AG10803 (cell line): Measurements from ENCODE around the gene EHD4.

ENCODE experiments used
- DNase-seq: peaks from one replicate; pipeline ENCODE4 v3.0.0; 2010; ENCODE audit warnings: low read depth
- H3K4me3 ChIP-seq: 2 replicates; pipeline ENCODE4 v1.5.1; 2011; ENCODE audit warnings: mild to moderate bottlenecking, low read length, control low read depth
- TF ChIP-seq, protein P1 (sequence below): conservative IDR thresholded peaks from 2 replicates; pipeline ENCODE4 v1.5.1; 2011; ENCODE audit warnings: mild to moderate bottlenecking, low read length, control low read depth, inconsistent platforms

The EHD4 gene

DNA sequence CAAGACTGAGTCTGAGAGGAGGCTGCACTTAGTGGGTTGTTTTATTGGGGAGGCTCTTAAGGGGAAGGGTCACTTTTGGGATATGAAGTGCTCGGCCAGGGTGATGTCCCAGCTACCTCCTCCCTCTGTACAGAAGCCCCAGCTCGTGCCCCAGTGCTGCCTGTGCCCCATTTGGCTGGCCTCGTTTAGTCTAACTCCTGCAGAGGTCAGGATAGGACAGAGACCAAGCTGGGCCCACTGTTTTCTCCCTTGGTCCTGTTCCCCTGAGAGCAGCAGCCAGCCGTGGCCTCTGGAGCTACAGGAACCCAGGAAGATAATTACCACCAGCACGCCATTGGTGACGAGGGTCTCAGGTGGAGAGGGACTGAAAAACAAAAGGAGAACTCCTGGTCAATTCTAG is 30.0 kb upstream of the EHD4 start:
- no peak overlapping the region for H3K4me3 ChIP-seq
- no peak for DNase-seq
- TF ChIP-seq, protein P1, sequence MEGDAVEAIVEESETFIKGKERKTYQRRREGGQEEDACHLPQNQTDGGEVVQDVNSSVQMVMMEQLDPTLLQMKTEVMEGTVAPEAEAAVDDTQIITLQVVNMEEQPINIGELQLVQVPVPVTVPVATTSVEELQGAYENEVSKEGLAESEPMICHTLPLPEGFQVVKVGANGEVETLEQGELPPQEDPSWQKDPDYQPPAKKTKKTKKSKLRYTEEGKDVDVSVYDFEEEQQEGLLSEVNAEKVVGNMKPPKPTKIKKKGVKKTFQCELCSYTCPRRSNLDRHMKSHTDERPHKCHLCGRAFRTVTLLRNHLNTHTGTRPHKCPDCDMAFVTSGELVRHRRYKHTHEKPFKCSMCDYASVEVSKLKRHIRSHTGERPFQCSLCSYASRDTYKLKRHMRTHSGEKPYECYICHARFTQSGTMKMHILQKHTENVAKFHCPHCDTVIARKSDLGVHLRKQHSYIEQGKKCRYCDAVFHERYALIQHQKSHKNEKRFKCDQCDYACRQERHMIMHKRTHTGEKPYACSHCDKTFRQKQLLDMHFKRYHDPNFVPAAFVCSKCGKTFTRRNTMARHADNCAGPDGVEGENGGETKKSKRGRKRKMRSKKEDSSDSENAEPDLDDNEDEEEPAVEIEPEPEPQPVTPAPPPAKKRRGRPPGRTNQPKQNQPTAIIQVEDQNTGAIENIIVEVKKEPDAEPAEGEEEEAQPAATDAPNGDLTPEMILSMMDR: no peak

DNA sequence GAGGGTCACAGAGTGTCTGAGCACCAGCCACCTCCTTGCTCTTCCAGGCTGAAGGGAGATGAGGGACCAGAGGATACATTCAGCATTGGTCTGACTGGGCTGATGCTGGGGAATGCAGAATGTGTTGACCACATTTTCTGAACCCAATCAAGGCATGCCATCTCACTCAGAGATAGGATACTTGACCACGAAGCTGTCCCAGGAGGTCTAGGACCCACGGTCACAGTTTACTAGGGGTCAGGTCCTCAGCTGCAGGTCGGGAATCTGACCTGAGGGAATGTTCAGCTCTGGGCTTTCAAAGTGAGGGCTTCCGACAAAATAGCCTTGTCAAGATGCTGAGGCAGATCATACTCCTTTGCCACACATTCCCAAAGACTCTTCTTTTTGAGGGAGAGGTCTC is 28.9 kb upstream of the EHD4 start:
- no peak for DNase-seq
- TF ChIP-seq, protein P1: no peak
- no peak overlapping the region for H3K4me3 ChIP-seq

DNA sequence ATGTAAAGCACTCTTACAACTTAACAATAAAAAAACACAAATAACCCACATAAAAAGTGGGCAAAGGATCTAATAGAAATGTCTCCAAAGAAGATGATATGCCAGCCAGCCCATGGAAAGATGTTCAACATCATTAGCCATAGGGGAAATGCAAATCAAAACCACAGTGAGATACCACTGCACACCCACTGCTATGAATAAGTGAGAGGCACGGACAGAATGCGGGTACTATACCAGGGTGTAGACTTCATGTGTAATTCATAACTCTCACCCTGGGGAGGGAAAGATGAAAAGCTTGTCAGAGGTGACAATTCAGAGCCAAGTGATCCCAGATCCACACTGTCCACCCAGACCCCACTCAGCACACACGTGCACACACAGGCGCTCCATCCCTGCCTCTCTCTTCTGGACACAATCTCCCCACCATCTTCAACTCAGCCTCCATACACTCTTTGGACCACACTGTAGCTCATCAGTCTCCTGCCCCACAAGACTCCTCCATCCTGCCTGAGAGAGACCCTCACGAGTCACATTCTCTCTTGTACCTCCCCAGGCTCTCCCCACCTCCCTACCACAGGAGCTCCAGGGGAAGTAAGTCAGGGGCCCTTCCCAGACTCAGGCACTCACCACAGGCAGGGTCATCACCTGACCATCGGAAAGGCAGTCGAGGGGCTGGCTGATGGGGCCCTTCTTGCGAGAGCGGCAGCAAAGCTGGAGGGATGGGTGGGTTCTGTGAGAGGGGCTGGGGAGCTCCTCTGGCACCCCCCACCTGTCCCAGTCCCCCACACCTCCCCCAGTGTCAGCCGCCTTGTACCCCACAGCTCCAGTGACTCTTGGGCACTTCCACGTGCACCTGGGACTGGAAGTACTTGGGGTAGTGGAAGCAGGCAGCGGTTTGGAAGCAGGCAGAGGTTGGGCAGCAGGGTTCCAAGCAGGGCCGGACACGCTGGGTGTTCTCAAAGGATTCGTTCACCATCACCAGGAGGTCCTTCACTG is 27.2 kb upstream of the EHD4 start:
- DNase-seq: no peak
- TF ChIP-seq, protein P1: no peak
- no peak overlapping the region for H3K4me3 ChIP-seq

GRCh38 chr15:41997845-41998244 is 25.5 kb upstream of the EHD4 start:
- TF ChIP-seq, protein P1: no peak
- H3K4me3 ChIP-seq: no peak overlapping the region

DNA sequence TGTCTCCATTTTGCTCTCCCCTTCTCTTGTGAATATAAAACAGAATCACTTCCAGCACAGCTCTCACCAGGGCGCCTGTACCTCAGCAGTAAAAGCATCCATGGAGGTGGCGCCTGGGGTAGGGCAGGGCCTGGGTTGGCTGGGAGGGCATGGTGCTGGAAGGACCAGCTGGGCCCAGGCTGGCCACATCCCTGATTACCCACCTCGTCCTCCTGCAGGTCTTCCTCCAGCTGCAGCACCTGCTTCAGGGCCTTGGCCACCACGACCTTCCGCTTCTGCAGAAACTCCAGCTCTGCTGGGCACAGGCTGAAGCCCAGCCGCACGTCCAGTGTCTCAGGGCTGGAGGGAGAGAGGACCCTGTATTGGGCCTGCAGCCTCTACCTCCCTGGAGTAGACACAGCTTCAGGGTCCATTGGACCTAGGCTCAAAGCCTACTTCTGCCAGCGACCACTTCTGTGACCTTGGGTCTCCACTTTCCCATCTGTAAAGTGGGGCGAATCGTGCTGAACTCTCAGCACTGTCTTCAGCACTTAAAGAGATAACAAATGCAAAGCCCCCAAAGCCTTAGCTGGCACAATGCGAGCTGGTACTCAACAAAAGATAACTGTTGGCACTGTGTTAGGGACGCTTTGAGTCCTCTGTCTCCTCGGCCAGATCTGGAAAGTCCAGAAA is 24.7 kb upstream of the EHD4 start:
- no peak overlapping the region for H3K4me3 ChIP-seq
- no peak for DNase-seq
- TF ChIP-seq, protein P1: no peak

More at GRCh38 chr15:41997845-41998244, 25.5 kb upstream of the EHD4 start:
- no peak for DNase-seq

GRCh38 chr15:41996376-41996775 is 24.0 kb upstream of the EHD4 start:
- no peak for DNase-seq
- H3K4me3 ChIP-seq: no peak overlapping the region
- TF ChIP-seq, protein P1: no peak
